Prostate gland (tissue), 2 donors: ENCODE measurements around the gene BANF1. TPM values are rescaled to one million over a fixed set of nuclear protein-coding genes. Genes with fewer than 3 reads are reported as not detected.

Source experiments
- DNase-seq: peaks from one replicate; pipeline ENCODE4 v3.0.0-alpha.2; 2019; ENCODE audit warnings: low spot score
- H3K27ac ChIP-seq, 2 donors: fragments of 200-600 bp; sonication (generic); 2 replicates each; pipeline ENCODE4 v1.5.1; 2017 to 2019
- H3K27me3 ChIP-seq: fragments of 200-600 bp; sonication (generic); replicated peaks from 2 replicates; pipeline ENCODE4 v1.5.1; 2019; ENCODE audit not compliant: insufficient read depth
- H3K36me3 ChIP-seq, 2 donors: fragments of 200-600 bp; sonication (generic); 1 replicate in 1 of 2; 2 replicates in 1 of 2; pipeline versions ENCODE4 v1.5.1 to v1.8.1; 2017 to 2019
- H3K4me1 ChIP-seq: fragments of 200-600 bp; sonication (generic); replicated peaks from 2 replicates; pipeline ENCODE4 v1.5.1; 2019
- H3K4me3 ChIP-seq, 2 donors: fragments of 200-600 bp; sonication (generic); 2 replicates each; pipeline ENCODE4 v1.5.1; 2017 to 2019
- H3K9me3 ChIP-seq: fragments of 200-600 bp; sonication (generic); 2 replicates; pipeline ENCODE4 v1.5.1; 2017
- POLR2A ChIP-seq: fragments of 450-650 bp; IDR thresholded peaks from one replicate; pipeline ENCODE4 v1.6.1; 2016; ENCODE audit warnings: antibody characterized with exemption, mild to moderate bottlenecking
- POLR2AphosphoS5 ChIP-seq: sonication (generic); formaldehyde crosslinking; IDR thresholded peaks from one replicate; pipeline ENCODE4 v1.6.1; 2017; ENCODE audit warnings: antibody characterized with exemption
- WGBS: methylation state at CpG from one replicate; pipeline ENCODE4 v1.1.5; 2018; 5-methylcytosine and 5-hydroxymethylcytosine counted together
- intact Hi-C: fragments of 100-400 bp; cut with DNase I; formaldehyde crosslinking; loops from one replicate; pipeline ENCODE4 v1.14.2; 2022
- total RNA-seq, 2 donors: library from RNA; depleted of rRNA; stranded (reverse); fragments of >200 nt; gene quantifications; one replicate each; pipeline ENCODE4 v1.1.0, GENCODE V29; 2016
- TF ChIP-seq, protein P1 (sequence below), 4 experiments: fragments of 200-600 bp in 2 of 4; fragments of 450-650 bp in 2 of 4; sonication (generic) in 2 of 4; IDR thresholded peaks; 1 replicate in 3 of 4; 2 replicates in 1 of 4; pipeline ENCODE4 v1.5.1; 2016 to 2019; ENCODE audit warnings: antibody characterized with exemption in 4 of 4, mild to moderate bottlenecking in 2 of 4, moderate library complexity in 2 of 4

The BANF1 gene
- total RNA-seq, 2 donors from 2014 or later = 59.4 to 78.8 TPM

DNA sequence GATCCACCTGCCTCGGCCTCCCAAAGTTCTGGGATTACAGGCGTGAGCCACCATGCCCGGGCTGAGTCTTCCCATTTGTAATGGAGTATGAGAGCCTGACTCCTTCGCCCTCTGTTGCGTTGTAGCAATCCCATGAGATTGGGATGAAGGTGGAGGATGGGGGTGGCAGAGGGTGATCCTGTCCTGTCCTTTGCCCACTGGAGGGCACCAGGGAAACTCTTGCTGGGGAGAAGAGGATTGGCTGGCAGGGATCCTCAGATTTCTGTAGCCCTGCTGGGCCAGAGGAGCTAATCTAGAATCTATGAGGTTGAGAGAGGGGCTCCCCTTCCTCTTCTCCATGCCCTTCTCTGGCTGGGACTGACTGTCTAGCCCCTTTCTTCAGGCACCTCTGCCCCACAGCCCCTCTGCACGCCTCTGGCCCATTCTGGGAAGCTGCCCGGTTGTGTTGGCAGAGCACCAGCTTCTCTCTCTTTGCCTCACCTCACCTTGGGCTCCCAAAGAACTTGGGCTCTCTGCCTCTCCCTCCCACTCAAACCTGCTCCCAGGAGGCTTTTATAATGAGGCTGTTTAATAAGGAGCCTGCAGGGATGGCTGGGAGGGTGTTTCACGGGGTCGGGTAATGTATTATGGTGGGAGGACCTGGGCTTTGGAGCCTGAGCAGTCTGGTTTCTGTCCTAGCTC is 33.5 kb downstream of the BANF1 start:
- 57% methylated on average over 9 of the region's 9 CpGs for WGBS
- TF ChIP-seq, protein P1, sequence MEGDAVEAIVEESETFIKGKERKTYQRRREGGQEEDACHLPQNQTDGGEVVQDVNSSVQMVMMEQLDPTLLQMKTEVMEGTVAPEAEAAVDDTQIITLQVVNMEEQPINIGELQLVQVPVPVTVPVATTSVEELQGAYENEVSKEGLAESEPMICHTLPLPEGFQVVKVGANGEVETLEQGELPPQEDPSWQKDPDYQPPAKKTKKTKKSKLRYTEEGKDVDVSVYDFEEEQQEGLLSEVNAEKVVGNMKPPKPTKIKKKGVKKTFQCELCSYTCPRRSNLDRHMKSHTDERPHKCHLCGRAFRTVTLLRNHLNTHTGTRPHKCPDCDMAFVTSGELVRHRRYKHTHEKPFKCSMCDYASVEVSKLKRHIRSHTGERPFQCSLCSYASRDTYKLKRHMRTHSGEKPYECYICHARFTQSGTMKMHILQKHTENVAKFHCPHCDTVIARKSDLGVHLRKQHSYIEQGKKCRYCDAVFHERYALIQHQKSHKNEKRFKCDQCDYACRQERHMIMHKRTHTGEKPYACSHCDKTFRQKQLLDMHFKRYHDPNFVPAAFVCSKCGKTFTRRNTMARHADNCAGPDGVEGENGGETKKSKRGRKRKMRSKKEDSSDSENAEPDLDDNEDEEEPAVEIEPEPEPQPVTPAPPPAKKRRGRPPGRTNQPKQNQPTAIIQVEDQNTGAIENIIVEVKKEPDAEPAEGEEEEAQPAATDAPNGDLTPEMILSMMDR (IDR thresholded peaks at IDR 0.05) = no peak
- no peak for TF ChIP-seq POLR2AphosphoS5
- no peak for TF ChIP-seq POLR2A
- DNase-seq = no peak
- Histone ChIP-seq H3K4me1 (no peaks in the 10 kb centered on the region), H3K27me3 (no peaks in the 10 kb centered on the region), H3K27ac (no peak overlapping the region), H3K4me3 (no peak overlapping the region), H3K36me3 (no peaks in the 10 kb centered on the region), H3K9me3 (no peaks in the 10 kb centered on the region)
- intact Hi-C loops = no loop called here

DNA sequence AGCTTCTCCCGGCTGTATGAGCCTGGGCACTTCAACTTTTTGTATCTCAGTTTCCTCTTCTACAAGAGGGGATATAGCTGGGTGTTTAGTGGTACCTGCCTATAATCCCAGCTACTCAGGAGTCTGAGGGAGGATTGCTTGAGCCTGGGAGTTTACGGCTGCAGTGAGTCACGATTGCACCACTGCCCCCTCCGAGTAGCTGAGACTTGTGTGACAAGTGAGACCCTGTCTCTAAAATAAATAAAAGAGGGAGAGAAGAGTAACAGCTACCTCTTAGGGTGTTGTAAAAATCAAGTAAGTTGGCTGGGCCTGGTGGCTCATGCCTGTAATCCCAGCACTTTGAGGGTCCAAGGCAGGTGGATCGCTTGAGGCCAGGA is 34.0 kb downstream of the BANF1 start:
- intact Hi-C loops = no loop called here
- TF ChIP-seq, protein P1 (IDR thresholded peaks at IDR 0.05) = no peak
- TF ChIP-seq POLR2AphosphoS5 = no peak
- DNase-seq = no peak
- Histone ChIP-seq H3K27me3 (no peaks in the 10 kb centered on the region), H3K9me3 (no peaks in the 10 kb centered on the region), H3K4me1 (no peaks in the 10 kb centered on the region), H3K27ac (no peak overlapping the region), H3K36me3 (no peaks in the 10 kb centered on the region), H3K4me3 (no peak overlapping the region)
- WGBS = 47% methylated on average over 5 of the region's 5 CpGs

DNA sequence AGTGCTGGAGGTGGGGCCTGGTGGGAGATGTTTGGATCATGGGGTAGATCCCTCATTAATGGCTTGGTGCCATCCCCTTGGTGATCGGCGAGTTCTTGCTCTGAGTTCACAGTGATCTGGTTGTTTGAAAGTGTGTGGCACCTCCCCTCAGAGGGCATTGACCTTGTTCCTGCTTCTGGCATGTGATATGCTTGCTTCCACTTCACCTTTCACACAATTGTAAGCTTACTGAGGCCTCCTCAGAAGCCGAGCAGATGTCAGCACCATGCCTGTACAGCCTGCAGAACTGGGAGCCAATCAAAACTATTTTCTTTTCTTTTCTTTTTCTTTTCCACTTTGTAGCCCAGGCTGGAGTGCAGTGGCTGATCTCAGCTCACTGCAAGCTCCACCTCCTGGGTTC is 35.0 kb downstream of the BANF1 start:
- no peak for DNase-seq
- Histone ChIP-seq H3K4me3 (no peak overlapping the region), H3K27ac (no peak overlapping the region), H3K4me1 (no peaks in the 10 kb centered on the region), H3K36me3 (no peaks in the 10 kb centered on the region), H3K9me3 (no peaks in the 10 kb centered on the region), H3K27me3 (no peaks in the 10 kb centered on the region)
- intact Hi-C loops = no loop called here
- 98% methylated on average over 3 of the region's 3 CpGs for WGBS
- TF ChIP-seq, protein P1 (IDR thresholded peaks at IDR 0.05) = no peak
- TF ChIP-seq POLR2A (no peak), POLR2AphosphoS5 (no peak)

DNA sequence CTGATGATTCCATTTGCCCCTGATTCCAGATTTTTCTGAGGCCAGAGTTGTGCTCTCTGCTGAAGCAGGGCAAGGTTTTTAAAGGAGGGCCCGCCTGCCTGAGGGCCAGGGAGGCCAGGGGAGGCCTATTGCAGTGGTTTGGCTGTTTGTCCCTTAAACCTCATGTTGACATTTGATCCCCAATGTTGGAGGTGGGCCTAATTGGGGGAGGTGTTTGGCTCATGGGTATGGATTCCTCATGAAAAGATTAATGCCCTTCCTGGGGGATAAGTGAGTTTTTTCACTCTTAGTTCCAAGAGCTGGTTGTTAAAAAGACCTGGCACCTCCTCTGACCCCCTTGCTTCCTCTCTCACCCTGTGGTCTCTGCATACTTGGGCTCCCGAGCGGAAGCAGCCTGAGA is 37.5 kb downstream of the BANF1 start:
- WGBS = 79% methylated on average over 3 of the region's 3 CpGs
- H3K4me3 ChIP-seq = no peak overlapping the region
- no peaks in the 10 kb centered on the region for H3K4me1 ChIP-seq
- intact Hi-C loops = no loop called here
- H3K27me3 ChIP-seq = no peaks in the 10 kb centered on the region
- no peak overlapping the region for H3K27ac ChIP-seq
- H3K36me3 ChIP-seq = no peaks in the 10 kb centered on the region
- TF ChIP-seq POLR2AphosphoS5 = no peak
- TF ChIP-seq, protein P1 (IDR thresholded peaks at IDR 0.05) = no peak
- no peak for TF ChIP-seq POLR2A
- H3K9me3 ChIP-seq = no peaks in the 10 kb centered on the region
- no peak for DNase-seq

DNA sequence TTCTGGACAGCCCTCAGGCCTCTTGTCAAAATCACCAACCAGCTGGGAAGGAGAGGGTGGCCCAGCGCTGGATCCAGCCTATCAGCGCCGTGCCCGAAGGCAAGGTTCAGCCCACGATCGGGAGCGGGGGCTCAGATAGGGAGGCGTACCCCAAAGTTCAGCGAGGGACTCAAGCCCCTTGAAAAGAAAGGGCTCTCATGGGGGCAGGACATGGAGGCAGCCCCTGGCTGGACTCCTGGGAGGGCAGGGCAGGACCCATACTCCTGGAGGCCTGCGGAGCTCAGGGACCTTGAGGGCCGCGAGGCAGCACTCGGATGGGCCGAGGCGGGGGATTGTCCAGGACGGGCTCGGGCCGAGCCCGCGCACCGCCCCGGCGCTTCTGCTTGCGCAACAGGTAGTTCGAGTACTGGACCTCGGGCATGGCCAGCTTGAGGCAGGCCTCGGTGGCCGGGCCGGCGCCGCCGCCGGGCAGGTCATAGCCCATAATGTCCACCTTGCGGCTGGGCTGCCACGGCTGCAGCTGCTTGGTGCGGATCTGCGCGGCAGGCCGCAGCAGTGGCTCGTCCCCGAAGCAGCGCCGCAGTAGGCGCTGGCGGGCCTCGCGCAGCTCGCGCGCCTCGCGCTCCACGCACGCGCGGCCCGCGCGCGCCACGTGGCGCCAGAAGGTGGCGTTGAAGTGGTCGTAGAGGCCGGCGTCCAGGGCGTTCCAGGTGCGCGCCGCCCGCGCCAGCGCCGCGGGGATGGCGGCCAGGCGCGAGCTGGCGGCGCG is 40.1 kb downstream of the BANF1 start:
- Histone ChIP-seq H3K9me3 (no peaks in the 10 kb centered on the region), H3K36me3 (no peaks in the 10 kb centered on the region), H3K4me1 (no peaks in the 10 kb centered on the region), H3K4me3 (no peak overlapping the region), H3K27ac (no peak overlapping the region), H3K27me3 (no peaks in the 10 kb centered on the region)
- intact Hi-C loops = no loop called here
- 96% methylated on average over 81 of the region's 81 CpGs for WGBS
- no peak for DNase-seq
- TF ChIP-seq POLR2AphosphoS5 = no peak
- TF ChIP-seq, protein P1 (IDR thresholded peaks at IDR 0.05) = no peak
- no peak for TF ChIP-seq POLR2A
